Endothelial cell of umbilical vein (primary cell): Measurements from ENCODE around the gene MAP3K14. TPM values are rescaled to one million over a fixed set of nuclear protein-coding genes. Genes with fewer than 3 reads are reported as not detected.

Source experiments
- BruUV-seq: library from RNA; stranded (reverse); fragments of 400-500 nt; replicated peaks from 2 replicates; lab custom pipeline; 2021; lab: Mats Ljungman, UMichigan
- CTCF ChIA-PET: fragments of 300-600, 350-600 bp; sonication (Branson Sonifier 250); formaldehyde crosslinking; loops from one replicate; lab custom pipeline; 2021; ENCODE audit warnings: antibody characterized with exemption, inconsistent platforms; lab: Charles Lee
- POLR2A ChIA-PET: fragments of 300-600, 350-600 bp; sonication (Branson Sonifier 250); formaldehyde crosslinking; loops from one replicate; lab custom pipeline; 2021; ENCODE audit warnings: antibody characterized with exemption, inconsistent platforms; lab: Charles Lee
- DNase-seq: peaks from one replicate; pipeline ENCODE4 v3.0.0-alpha.2; 2011; ENCODE audit warnings: low read depth, low spot score
- FAIRE-seq: peaks from 2 replicates; lab custom pipeline; 2011; peaks lifted over from hg19 to GRCh38; lab: Jason Lieb, UNC
- H2AFZ ChIP-seq: 2 replicates; pipeline ENCODE4 v1.6.0; 2012; ENCODE audit warnings: low read depth, low read length, control low read depth, inconsistent platforms
- H3K27ac ChIP-seq: 2 replicates; pipeline ENCODE4 v1.5.1; 2011; ENCODE audit warnings: low read depth, mild to moderate bottlenecking, control low read depth, low read length, moderate library complexity; ENCODE audit not compliant: insufficient read depth
- H3K27me3 ChIP-seq, 2 experiments: 2 replicates each; pipeline versions ENCODE4 v1.6.0 to v1.6.1; 2011; ENCODE audit warnings: low read length in 2 of 2, mixed read lengths in 1 of 2; ENCODE audit not compliant: control insufficient read depth in 2 of 2, insufficient read depth in 2 of 2
- H3K36me3 ChIP-seq, 2 experiments: 2 replicates in 1 of 2; 3 replicates in 1 of 2; pipeline ENCODE4 v1.5.1; 2011; ENCODE audit warnings: low read length in 2 of 2, mild to moderate bottlenecking in 1 of 2, moderate library complexity in 1 of 2; ENCODE audit not compliant: control insufficient read depth in 2 of 2, insufficient read depth in 2 of 2; ENCODE audit errors: extremely low read depth in 1 of 2
- H3K4me1 ChIP-seq: 3 replicates; pipeline ENCODE4 v1.5.1; 2011; ENCODE audit warnings: mild to moderate bottlenecking, low read length; ENCODE audit not compliant: control insufficient read depth, insufficient read depth; ENCODE audit errors: extremely low read depth
- H3K4me2 ChIP-seq: 2 replicates; pipeline ENCODE4 v1.6.1; 2011; ENCODE audit warnings: low read length, control low read depth, mixed read lengths; ENCODE audit not compliant: insufficient read depth
- H3K4me3 ChIP-seq, 3 experiments: fragments of 200-600 bp in 1 of 3; sonication (generic), shearing (Covaris generic) in 1 of 3; replicated peaks in 1 of 3; 2 replicates each; pipeline ENCODE4 v1.5.1; 2011 to 2016; ENCODE audit warnings: control low read depth in 3 of 3, low read length in 3 of 3, mild to moderate bottlenecking in 2 of 3, inconsistent platforms in 1 of 3, low read depth in 1 of 3, moderate library complexity in 1 of 3; ENCODE audit not compliant: insufficient read depth in 1 of 3
- H3K79me2 ChIP-seq: 2 replicates; pipeline ENCODE4 v1.6.0; 2012; ENCODE audit warnings: low read length, inconsistent platforms; ENCODE audit not compliant: control insufficient read depth, insufficient read depth
- H3K9ac ChIP-seq: replicated peaks from 2 replicates; pipeline ENCODE3; 2011; ENCODE audit warnings: low read length, control low read depth; ENCODE audit not compliant: insufficient read depth; ENCODE audit errors: extremely low read depth
- H3K9me1 ChIP-seq: replicated peaks from 3 replicates; pipeline ENCODE4 v1.6.0; 2011; ENCODE audit warnings: mild to moderate bottlenecking, low read length; ENCODE audit not compliant: control insufficient read depth, insufficient read depth; ENCODE audit errors: extremely low read depth
- H3K9me3 ChIP-seq: replicated peaks from 2 replicates; pipeline ENCODE4 v1.5.1; 2012; ENCODE audit warnings: low read length, inconsistent platforms; ENCODE audit not compliant: control insufficient read depth, insufficient read depth
- H4K20me1 ChIP-seq: replicated peaks from 2 replicates; pipeline ENCODE3; 2011; ENCODE audit warnings: mild to moderate bottlenecking, low read length; ENCODE audit not compliant: control insufficient read depth, insufficient read depth; ENCODE audit errors: extremely low read depth
- CTCF ChIP-seq, 2 donors: IDR thresholded peaks; 1 replicate in 1 of 2; 2 replicates in 1 of 2; pipeline ENCODE4 v1.5.1; 2011; ENCODE audit warnings: low read length in 2 of 2, mild to moderate bottlenecking in 2 of 2, moderate library complexity in 2 of 2, control low read depth in 1 of 2, inconsistent platforms in 1 of 2, low read depth in 1 of 2; ENCODE audit not compliant: insufficient read depth in 1 of 2; ENCODE audit errors: extremely low read depth in 1 of 2
- EZH2 ChIP-seq: IDR thresholded peaks from 2 replicates; pipeline ENCODE4 v1.6.1; 2012; ENCODE audit warnings: borderline replicate concordance, low read depth, mild to moderate bottlenecking, moderate library complexity, low read length, inconsistent platforms; ENCODE audit not compliant: severe bottlenecking
- FOS ChIP-seq: IDR thresholded peaks from 2 replicates; pipeline ENCODE4 v1.6.1; 2011; ENCODE audit warnings: mild to moderate bottlenecking, low read length, moderate library complexity, borderline replicate concordance; ENCODE audit not compliant: insufficient read depth
- GATA2 ChIP-seq: IDR thresholded peaks from 2 replicates; pipeline ENCODE4 v1.7.0; 2011; ENCODE audit warnings: low read depth, mild to moderate bottlenecking, moderate library complexity, mixed read lengths, low read length; ENCODE audit not compliant: insufficient read length, insufficient read depth
- JUN ChIP-seq: IDR thresholded peaks from 2 replicates; pipeline ENCODE4 v1.6.1; 2011; ENCODE audit warnings: borderline replicate concordance, low read depth; ENCODE audit not compliant: insufficient read length, insufficient read depth
- MAX ChIP-seq: IDR thresholded peaks from 2 replicates; pipeline ENCODE4 v1.6.1; 2011; ENCODE audit not compliant: insufficient read depth, insufficient read length
- MYC ChIP-seq: IDR thresholded peaks from one replicate; pipeline ENCODE4 v1.6.1; 2011; ENCODE audit warnings: mild to moderate bottlenecking, low read depth, low read length
- POLR2A ChIP-seq: IDR thresholded peaks from 2 replicates; pipeline ENCODE4 v1.6.1; 2012; ENCODE audit warnings: low read depth, mild to moderate bottlenecking, control low read depth, low read length
- POLR2AphosphoS5 ChIP-seq: IDR thresholded peaks from 2 replicates; pipeline ENCODE4 v1.6.1; 2012; ENCODE audit warnings: low read depth, mild to moderate bottlenecking, control low read depth, low read length, moderate library complexity; ENCODE audit not compliant: insufficient read depth
- dilution Hi-C: fragments of 300-500 bp; cut with MboI; formaldehyde crosslinking; loops from one replicate; pipeline ENCODE4 v1.15.0; 2019; ENCODE audit warnings: low sequenced_read_pairs; ENCODE audit not compliant: extremely low pct_ligation_motif_present
- intact Hi-C: fragments of 100-400 bp; cut with micrococcal nuclease; formaldehyde crosslinking; loops from one replicate; pipeline ENCODE4 v1.10.0; 2022
- polyA plus RNA-seq, 4 experiments: library from polyadenylated mRNA; depleted of rRNA in 3 of 4; stranded (reverse) in 3 of 4; unstranded in 1 of 4; fragments of >200 nt; gene quantifications; 2 replicates each; pipeline versions ENCODE4 v1.2.1 to v1.2.3, GENCODE V29; 2011 to 2012; ENCODE audit warnings: missing spikeins in 1 of 4
- total RNA-seq: library from RNA; stranded (reverse); gene quantifications from 2 replicates; pipeline ENCODE4 v1.2.3, GENCODE V29; 2021

MAP3K14 gene
- total and polyA plus RNA-seq, 2 donors (not counting 3 experiments of a cell fraction or from before 2014, with no cell fraction given): 5.4 to 9.8 TPM

GRCh38 chr17:45336390-45337182 lies 19.8 kb upstream of the MAP3K14 start:
- POLR2A ChIA-PET: no interaction called here
- H3K36me3 ChIP-seq: no peaks in the 10 kb centered on the region

GRCh38 chr17:45335721-45336120 lies 18.9 kb upstream of the MAP3K14 start:
- H3K36me3 ChIP-seq: no peaks in the 10 kb centered on the region
- peaks cover 26% of the 10 kb centered on the region for H3K4me1 ChIP-seq
- CTCF ChIA-PET: no interaction called here
- intact Hi-C loops (no loop called here), dilution Hi-C loops (no loop called here)
- H3K9me3 ChIP-seq: no peaks in the 10 kb centered on the region
- POLR2A ChIA-PET: no interaction called here
- H3K9me1 ChIP-seq: no peaks in the 10 kb centered on the region
- H4K20me1 ChIP-seq: no peaks in the 10 kb centered on the region
- no peak overlapping the region for H3K4me3 ChIP-seq
- DNase-seq: no peak
- H3K4me2 ChIP-seq: no peak overlapping the region
- H3K27me3 ChIP-seq: no peaks in the 10 kb centered on the region
- FAIRE-seq: no peak
- H3K79me2 ChIP-seq: no peaks in the 10 kb centered on the region
- TF ChIP-seq POLR2A: no peak
- no peak for TF ChIP-seq MAX
- TF ChIP-seq FOS: no peak
- no peak for TF ChIP-seq POLR2AphosphoS5
- TF ChIP-seq JUN: no peak
- no peak for TF ChIP-seq EZH2
- TF ChIP-seq MYC: no peak
- TF ChIP-seq GATA2: no peak
- no peak for TF ChIP-seq CTCF (IDR thresholded peaks at IDR 0.05; ENCODE audit: extremely low read depth in 1 of 2, insufficient read depth in 1 of 2, low read depth in 1 of 2, low read length in 2 of 2)
- no TSS peak for BruUV-seq
- no peak overlapping the region for H2AFZ ChIP-seq
- no peak overlapping the region for H3K27ac ChIP-seq
- no peak overlapping the region for H3K9ac ChIP-seq

More at GRCh38 chr17:45336390-45337182, 19.8 kb upstream of the MAP3K14 start:
- no peak for TF ChIP-seq EZH2
- TF ChIP-seq POLR2A: no peak
- Histone ChIP-seq H3K4me2 (no peak overlapping the region), H2AFZ (no peak overlapping the region), H3K4me1 (peaks cover 32% of the 10 kb centered on the region), H3K27ac (no peak overlapping the region), H3K4me3 (no peak overlapping the region), H3K27me3 (no peaks in the 10 kb centered on the region), H3K79me2 (no peaks in the 10 kb centered on the region), H3K9me1 (no peaks in the 10 kb centered on the region), H4K20me1 (no peaks in the 10 kb centered on the region), H3K9ac (no peak overlapping the region), H3K9me3 (no peaks in the 10 kb centered on the region)
- no TSS peak for BruUV-seq
- no peak for DNase-seq
- CTCF ChIA-PET: interaction anchor here (2.9 kb wide), 1 partner anchor 59 kb away, joined by 18 read pairs; no protein-coding TSS in a partner anchor
- intact Hi-C loops (no loop called here), dilution Hi-C loops (no loop called here)
- FAIRE-seq: no peak
